Chondrocyte (in vitro differentiated cells): ENCODE measurements around the gene LASP1NB.

Source experiments
- DNase-seq: peaks from one replicate; pipeline ENCODE4 v3.0.0; 2021; ENCODE audit warnings: mixed read lengths, low spot score
- H3K27ac Mint-ChIP-seq: one replicate; pipeline ENCODE4 v1.8.0; 2021; ENCODE audit warnings: mild to moderate bottlenecking, moderate library complexity, mixed read lengths; ENCODE audit not compliant: unreplicated experiment
- H3K27me3 Mint-ChIP-seq: 2 replicates; pipeline ENCODE4 v1.8.0; 2021; ENCODE audit warnings: low read depth, mixed read lengths
- H3K36me3 Mint-ChIP-seq: 2 replicates; pipeline ENCODE4 v1.8.0; 2021; ENCODE audit warnings: low read depth, mixed read lengths
- H3K4me1 Mint-ChIP-seq: 2 replicates; pipeline ENCODE4 v1.8.0; 2021; ENCODE audit warnings: low read depth, mild to moderate bottlenecking, mixed read lengths
- H3K4me3 Mint-ChIP-seq: one replicate; pipeline ENCODE4 v1.8.0; 2021; ENCODE audit warnings: mild to moderate bottlenecking, moderate library complexity, mixed read lengths; ENCODE audit not compliant: unreplicated experiment
- H3K9me3 Mint-ChIP-seq: 2 replicates; pipeline ENCODE4 v1.8.0; 2021; ENCODE audit warnings: low read depth, mixed read lengths
- CTCF ChIP-seq: fragments of 200-600 bp; sonication (generic); IDR thresholded peaks from 2 replicates; pipeline ENCODE4 v1.5.0; 2021; ENCODE audit warnings: antibody characterized with exemption, mild to moderate bottlenecking, moderate library complexity

The LASP1NB gene

GRCh38 chr17:38958756-38959155 lies 33.3 kb downstream of the LASP1NB start:
- Mint-ChIP-seq H3K4me1 (peaks cover 32% of the 10 kb centered on the region), H3K27me3 (no peaks in the 10 kb centered on the region), H3K27ac (peak overlapping the region; percentile 77), H3K4me3 (no peak overlapping the region), H3K9me3 (no peaks in the 10 kb centered on the region), H3K36me3 (no peaks in the 10 kb centered on the region)
- no peak for TF ChIP-seq CTCF
- DNase-seq = no peak

- Mint-ChIP-seq H3K36me3 (no peaks in the 10 kb centered on the region), H3K27me3 (no peaks in the 10 kb centered on the region), H3K9me3 (no peaks in the 10 kb centered on the region), H3K4me3 (no peak overlapping the region), H3K4me1 (peaks cover 32% of the 10 kb centered on the region), H3K27ac (peak overlapping the region; percentile 41)
- no peak for TF ChIP-seq CTCF
- no peak for DNase-seq
Measured at GRCh38 chr17:38959508-38959907, 34.1 kb downstream of the LASP1NB start.

- Mint-ChIP-seq H3K4me1 (peaks cover 32% of the 10 kb centered on the region), H3K27me3 (no peaks in the 10 kb centered on the region), H3K4me3 (no peak overlapping the region), H3K36me3 (no peaks in the 10 kb centered on the region), H3K9me3 (no peaks in the 10 kb centered on the region), H3K27ac (no peak overlapping the region)
- no peak for TF ChIP-seq CTCF
- no peak for DNase-seq
Measured at GRCh38 chr17:38960402-38960801, 35.0 kb downstream of the LASP1NB start.

- Mint-ChIP-seq H3K4me3 (no peak overlapping the region), H3K27me3 (no peaks in the 10 kb centered on the region), H3K4me1 (peaks cover 32% of the 10 kb centered on the region), H3K9me3 (no peaks in the 10 kb centered on the region), H3K36me3 (no peaks in the 10 kb centered on the region), H3K27ac (no peak overlapping the region)
- no peak for TF ChIP-seq CTCF
- DNase-seq = no peak
Measured at GRCh38 chr17:38961413-38961812, 36.0 kb downstream of the LASP1NB start.

- no peak for TF ChIP-seq CTCF
- no peaks in the 10 kb centered on the region for H3K27me3 Mint-ChIP-seq
- H3K4me3 Mint-ChIP-seq = no peak within 1 kb of the TSS
- H3K36me3 Mint-ChIP-seq = no peaks in the 10 kb centered on the region
- peaks cover 5% of the 10 kb centered on the region for H3K4me1 Mint-ChIP-seq
- no peaks in the 10 kb centered on the region for H3K9me3 Mint-ChIP-seq
- H3K27ac Mint-ChIP-seq = peak within 1 kb of the TSS; percentile 17
- DNase-seq = no peak
Measured at GRCh38 chr17:38967290-38967738, 41.9 kb downstream of the LASP1NB start, which contains the start of gene FBXO47. FBXO47 (minus strand) TSS chr17:38967403; CDS start chr17:38963025, 4,378 bp downstream.
